Measurements from ENCODE around the gene EXOSC5.
"Not testable (repeated sequence)": the region's sequence is repeated elsewhere in the genome, so short reads cannot be mapped to it uniquely, and the experiment has no call there.

Gene EXOSC5

GRCh38 chr19:41397086-41398049 lies at the start of gene EXOSC5, which contains the start of gene BCKDHA:
EXOSC5 (minus strand) TSS chr19:41397359; CDS start chr19:41397328, 31 bp downstream.
BCKDHA (plus strand) TSS chr19:41397818; CDS start chr19:41397828, 10 bp downstream.
- peak; percentile 99 for DNase-seq (ENCODE audit: low read depth)

- no peak for DNase-seq (ENCODE audit: low read depth)
Observed at GRCh38 chr19:41445575-41445974, 48.4 kb upstream of the EXOSC5 start.

GRCh38 chr19:41443813-41444455 lies 46.8 kb upstream of the EXOSC5 start:
- no peak for DNase-seq (ENCODE audit: low read depth)

GRCh38 chr19:41442473-41443355 lies 45.6 kb upstream of the EXOSC5 start, which contains the start of gene ERICH4:
ERICH4 (plus strand) TSS chr19:41443156; CDS start chr19:41443170, 14 bp downstream.
- no peak for DNase-seq (ENCODE audit: low read depth)

GRCh38 chr19:41441321-41441945 lies 44.3 kb upstream of the EXOSC5 start:
- no peak for DNase-seq (ENCODE audit: low read depth)

GRCh38 chr19:41439441-41440222 lies 42.5 kb upstream of the EXOSC5 start, which contains the start of gene DMAC2:
DMAC2 (minus strand) TSS chr19:41439912; CDS start chr19:41439899, 13 bp downstream.
- peak; percentile 94 for DNase-seq (ENCODE audit: low read depth)

GRCh38 chr19:41437944-41438574 lies 40.9 kb upstream of the EXOSC5 start:
- no peak for DNase-seq (ENCODE audit: low read depth)

GRCh38 chr19:41436674-41436951 lies 39.5 kb upstream of the EXOSC5 start:
- no peak for DNase-seq (ENCODE audit: low read depth)

GRCh38 chr19:41435936-41436673 lies 38.9 kb upstream of the EXOSC5 start:
- DNase-seq (ENCODE audit: low read depth), result no peak

GRCh38 chr19:41435376-41435775 lies 38.2 kb upstream of the EXOSC5 start:
- not testable (repeated sequence) for DNase-seq (ENCODE audit: low read depth)

GRCh38 chr19:41434450-41434849 lies 37.3 kb upstream of the EXOSC5 start:
- no peak for DNase-seq (ENCODE audit: low read depth)

- no peak for DNase-seq (ENCODE audit: low read depth)
Observed at GRCh38 chr19:41433171-41433570, 36.0 kb upstream of the EXOSC5 start.

GRCh38 chr19:41431426-41432386 lies 34.5 kb upstream of the EXOSC5 start:
- DNase-seq (ENCODE audit: low read depth), result no peak

GRCh38 chr19:41430922-41431321 lies 33.8 kb upstream of the EXOSC5 start:
- no peak for DNase-seq (ENCODE audit: low read depth)

GRCh38 chr19:41428481-41428859 lies 31.3 kb upstream of the EXOSC5 start:
- no peak for DNase-seq (ENCODE audit: low read depth)

- DNase-seq (ENCODE audit: low read depth), result no peak
Observed at GRCh38 chr19:41427647-41428480, 30.7 kb upstream of the EXOSC5 start.

GRCh38 chr19:41426952-41427646 lies 29.9 kb upstream of the EXOSC5 start, which contains the start of gene B3GNT8:
B3GNT8 (minus strand) TSS chr19:41427374; CDS start chr19:41426778, 596 bp downstream.
- DNase-seq (ENCODE audit: low read depth), result peak; percentile 30
